Neural progenitor cell (in vitro differentiated cells): Measurements from ENCODE around the gene PBXIP1. TPM values are rescaled to one million over a fixed set of nuclear protein-coding genes. Genes with fewer than 3 reads are reported as not detected.

Source experiments
- DNase-seq: peaks from one replicate; pipeline ENCODE4 v3.0.0-alpha.2; 2016; ENCODE audit warnings: low spot score
- H2AFZ ChIP-seq: fragments of 200-600 bp; sonication (generic); replicated peaks from 2 replicates; pipeline ENCODE4 v1.6.1; 2016; ENCODE audit warnings: antibody characterized with exemption
- H3F3A ChIP-seq: fragments of 200-600 bp; sonication (generic); 2 replicates; pipeline ENCODE4 v1.6.1; 2016; ENCODE audit warnings: antibody characterized with exemption, low read depth
- H3K27ac ChIP-seq: fragments of 200-600 bp; sonication (generic); 2 replicates; pipeline ENCODE4 v1.5.1; 2016; ENCODE audit warnings: mild to moderate bottlenecking
- H3K27me3 ChIP-seq: fragments of 200-600 bp; sonication (generic); 2 replicates; pipeline ENCODE4 v1.6.1; 2016; ENCODE audit warnings: mild to moderate bottlenecking, moderate library complexity
- H3K36me3 ChIP-seq: fragments of 200-600 bp; sonication (generic); 2 replicates; pipeline ENCODE4 v1.5.1; 2016
- H3K4me1 ChIP-seq: fragments of 200-600 bp; sonication (generic); 2 replicates; pipeline ENCODE4 v1.6.1; 2016; ENCODE audit warnings: mixed run types
- H3K4me2 ChIP-seq: fragments of 200-600 bp; sonication (generic); 2 replicates; pipeline ENCODE4 v1.6.1; 2016
- H3K4me3 ChIP-seq: fragments of 200-600 bp; sonication (generic); 2 replicates; pipeline ENCODE4 v1.5.1; 2016
- H3K79me2 ChIP-seq: fragments of 200-600 bp; sonication (generic); 2 replicates; pipeline ENCODE4 v1.6.1; 2016; ENCODE audit warnings: low read depth
- H3K9ac ChIP-seq: fragments of 200-600 bp; sonication (generic); 2 replicates; pipeline ENCODE4 v1.6.1; 2016
- H3K9me3 ChIP-seq: fragments of 200-600 bp; sonication (generic); 2 replicates; pipeline ENCODE4 v1.5.1; 2016; ENCODE audit warnings: low read depth
- H4K20me1 ChIP-seq: fragments of 200-600 bp; sonication (generic); 2 replicates; pipeline ENCODE4 v1.6.1; 2016; ENCODE audit warnings: low read depth
- H3K27ac Mint-ChIP-seq: 3 replicates; pipeline ENCODE4 v1.8.0; 2021; ENCODE audit warnings: mixed read lengths
- H3K27me3 Mint-ChIP-seq: 2 replicates; pipeline ENCODE4 v1.8.0; 2022; ENCODE audit warnings: low read depth, mild to moderate bottlenecking, inconsistent platforms, moderate library complexity, mixed read lengths; ENCODE audit not compliant: insufficient read depth
- H3K36me3 Mint-ChIP-seq: 3 replicates; pipeline ENCODE4 v1.8.0; 2021; ENCODE audit warnings: mixed read lengths
- H3K4me1 Mint-ChIP-seq: 3 replicates; pipeline ENCODE4 v1.8.0; 2021; ENCODE audit warnings: mixed read lengths
- H3K4me3 Mint-ChIP-seq: 3 replicates; pipeline ENCODE4 v1.8.0; 2021; ENCODE audit warnings: mild to moderate bottlenecking, moderate library complexity, mixed read lengths
- H3K9me3 Mint-ChIP-seq: 3 replicates; pipeline ENCODE4 v1.8.0; 2020; ENCODE audit warnings: mixed read lengths
- CTCF ChIP-seq: fragments of 200-600 bp; sonication (generic); IDR thresholded peaks from 2 replicates; pipeline ENCODE4 v1.5.1; 2017; ENCODE audit warnings: antibody characterized with exemption, mild to moderate bottlenecking
- EZH2 ChIP-seq: fragments of 200-600 bp; sonication (generic); IDR thresholded peaks from 2 replicates; pipeline ENCODE4 v1.6.1; 2017; ENCODE audit warnings: antibody characterized with exemption, mild to moderate bottlenecking, moderate library complexity
- EZH2phosphoT487 ChIP-seq: fragments of 200-600 bp; sonication (generic); IDR thresholded peaks from 2 replicates; pipeline ENCODE4 v1.6.1; 2017; ENCODE audit warnings: antibody characterized with exemption
- total RNA-seq: library from RNA; depleted of rRNA; stranded (reverse); fragments of >200 nt; gene quantifications from 2 replicates; pipeline ENCODE4 v1.2.3, GENCODE V29; 2015; ENCODE audit warnings: low replicate concordance

PBXIP1 gene
- total RNA-seq, 1 donor from 2014 or later = 21.4 TPM

GRCh38 chr1:154994591-154994990 is 38.7 kb upstream of the PBXIP1 start:
- Histone ChIP-seq H2AFZ (no peak overlapping the region), H3K4me2 (no peak overlapping the region), H4K20me1 (peaks cover 5% of the 10 kb centered on the region), H3F3A (peaks cover 26% of the 10 kb centered on the region), H3K36me3 (no peaks in the 10 kb centered on the region), H3K79me2 (no peaks in the 10 kb centered on the region), H3K9me3 (no peaks in the 10 kb centered on the region), H3K4me3 (no peak overlapping the region), H3K4me1 (peaks cover 3% of the 10 kb centered on the region), H3K27ac (no peak overlapping the region), H3K9ac (no peak overlapping the region), H3K27me3 (no peaks in the 10 kb centered on the region)
- Mint-ChIP-seq H3K36me3 (peaks cover 4% of the 10 kb centered on the region), H3K4me3 (no peak overlapping the region), H3K27me3 (peaks cover 14% of the 10 kb centered on the region), H3K9me3 (no peaks in the 10 kb centered on the region), H3K4me1 (peaks cover 24% of the 10 kb centered on the region), H3K27ac (peak overlapping the region; percentile 44)
- no peak for DNase-seq
- TF ChIP-seq EZH2phosphoT487 (no peak), CTCF (no peak), EZH2 (no peak)

- Histone ChIP-seq H3K4me3 (no peak overlapping the region), H3K27me3 (no peaks in the 10 kb centered on the region), H2AFZ (no peak overlapping the region), H3K27ac (no peak overlapping the region), H3K36me3 (no peaks in the 10 kb centered on the region), H3K79me2 (peaks cover 3% of the 10 kb centered on the region), H3K4me1 (peaks cover 3% of the 10 kb centered on the region), H3F3A (peaks cover 24% of the 10 kb centered on the region), H3K9ac (no peak overlapping the region), H3K4me2 (no peak overlapping the region), H3K9me3 (no peaks in the 10 kb centered on the region), H4K20me1 (peaks cover 9% of the 10 kb centered on the region)
- Mint-ChIP-seq H3K9me3 (no peaks in the 10 kb centered on the region), H3K4me1 (peaks cover 24% of the 10 kb centered on the region), H3K27me3 (peaks cover 14% of the 10 kb centered on the region), H3K36me3 (peaks cover 5% of the 10 kb centered on the region), H3K27ac (no peak overlapping the region), H3K4me3 (no peak overlapping the region)
- TF ChIP-seq EZH2phosphoT487 = no peak
- no peak for TF ChIP-seq CTCF
- no peak for TF ChIP-seq EZH2
- no peak for DNase-seq
These were observed 38.3 kb upstream of the PBXIP1 start for GRCh38 chr1:154994269-154994587.

- Mint-ChIP-seq H3K27me3 (peaks cover 18% of the 10 kb centered on the region), H3K27ac (peak within 1 kb of the TSS; percentile 85), H3K9me3 (no peaks in the 10 kb centered on the region), H3K36me3 (peaks cover 9% of the 10 kb centered on the region), H3K4me3 (no peak within 1 kb of the TSS), H3K4me1 (peaks cover 21% of the 10 kb centered on the region)
- no peak for TF ChIP-seq CTCF
- Histone ChIP-seq H2AFZ (no peak within 1 kb of the TSS), H3K27me3 (no peaks in the 10 kb centered on the region), H3K79me2 (peaks cover 8% of the 10 kb centered on the region), H3F3A (peaks cover 19% of the 10 kb centered on the region), H3K4me2 (no peak within 1 kb of the TSS), H3K9ac (no peak within 1 kb of the TSS), H3K36me3 (peaks cover 3% of the 10 kb centered on the region), H3K27ac (no peak within 1 kb of the TSS), H3K9me3 (no peaks in the 10 kb centered on the region), H4K20me1 (peaks cover 14% of the 10 kb centered on the region), H3K4me3 (no peak within 1 kb of the TSS), H3K4me1 (peaks cover under 1% of the 10 kb centered on the region)
- no peak for DNase-seq
These were observed 37.8 kb upstream of the PBXIP1 start, which contains the start of gene LENEP for GRCh38 chr1:154993572-154994268. LENEP (plus strand) TSS chr1:154993586; CDS start chr1:154993608, 22 bp downstream.
